A549 (cell line): ENCODE measurements around the gene ZBTB20. TPM values are rescaled to one million over a fixed set of nuclear protein-coding genes. Genes with fewer than 3 reads are reported as not detected.
A peak's percentile ranks its signal among the peaks of the same experiment; 100 is the strongest.

Experiments used
- ATAC-seq, 2 experiments: fragments of 200-7000 bp in 1 of 2; fragments of >200 bp in 1 of 2; cut with Nextera tagmentation in 1 of 2; cut with Tn5 transposase in 1 of 2; 3 replicates each; pipeline versions ENCODE4 v1.8.0 to v1.9.1; 2018 to 2020; ENCODE audit warnings: mild to moderate bottlenecking in 1 of 2, moderate library complexity in 1 of 2
- CTCF ChIA-PET: fragments of 300-600 bp; sonication (Branson Sonifier 250); formaldehyde crosslinking; extraction: SDS; loops from one replicate; lab custom pipeline; 2021; ENCODE audit warnings: antibody characterized with exemption, inconsistent platforms; lab: Yijun Ruan, JAX
- POLR2A ChIA-PET: fragments of 350-600 bp; formaldehyde crosslinking; extraction: SDS; loops from one replicate; lab custom pipeline; 2021; ENCODE audit warnings: antibody characterized with exemption, inconsistent platforms; lab: Yijun Ruan, JAX
- DNase-seq, 2 experiments: peaks; one replicate each; pipeline versions ENCODE4 v3.0.0 to v3.0.0-alpha.2; 2011 to 2016; ENCODE audit warnings: low read depth in 1 of 2, low spot score in 1 of 2
- FAIRE-seq: peaks from 2 replicates; lab custom pipeline; 2011; peaks lifted over from hg19 to GRCh38; lab: Jason Lieb, UNC
- H3K27ac ChIP-seq, 2 experiments: fragments of >200 bp; sonication (Bioruptor Twin); formaldehyde crosslinking; 3 replicates each; pipeline ENCODE4 v1.5.1; 2016 to 2017
- H3K4me1 ChIP-seq: fragments of >200 bp; sonication (Bioruptor Twin); formaldehyde crosslinking; 3 replicates; pipeline ENCODE4 v1.6.1; 2016
- H3K4me2 ChIP-seq: fragments of >200 bp; sonication (Bioruptor Twin); formaldehyde crosslinking; 3 replicates; pipeline ENCODE4 v1.6.1; 2016
- H3K4me3 ChIP-seq: fragments of >200 bp; sonication (Bioruptor Twin); formaldehyde crosslinking; 3 replicates; pipeline ENCODE4 v1.5.1; 2016
- H3K9me3 ChIP-seq: fragments of >200 bp; sonication (Bioruptor Twin); formaldehyde crosslinking; 3 replicates; pipeline ENCODE4 v1.6.1; 2016
- ATOH8 ChIP-seq: fragments of 250-450 bp; sonication (Bioruptor Pico); IDR thresholded peaks from 2 replicates; pipeline ENCODE4 v1.5.0; 2020; ENCODE audit warnings: low read depth, mild to moderate bottlenecking, moderate library complexity
- CBX2 ChIP-seq: fragments of 200-600 bp; sonication (generic); IDR thresholded peaks from 2 replicates; pipeline ENCODE4 v1.6.1; 2016; ENCODE audit warnings: low read depth, mild to moderate bottlenecking, borderline replicate concordance
- CEBPB ChIP-seq, 2 experiments: fragments of >200 bp in 1 of 2; sonication (Bioruptor Twin) in 1 of 2; formaldehyde crosslinking in 1 of 2; IDR thresholded peaks; 2 replicates each; pipeline ENCODE4 v1.6.1; 2012 to 2016
- CHD4 ChIP-seq: fragments of 200-600 bp; sonication (generic); IDR thresholded peaks from 2 replicates; pipeline ENCODE4 v1.6.1; 2016; ENCODE audit warnings: antibody characterized with exemption, mild to moderate bottlenecking, borderline replicate concordance
- CTCF ChIP-seq: fragments of >200 bp; sonication (Bioruptor Twin); formaldehyde crosslinking; IDR thresholded peaks from 3 replicates; pipeline ENCODE4 v1.5.1; 2016
- EP300 ChIP-seq, 2 experiments: fragments of >200 bp; sonication (Bioruptor Twin); formaldehyde crosslinking; IDR thresholded peaks; 2 replicates in 1 of 2; 3 replicates in 1 of 2; pipeline ENCODE4 v1.6.1; 2016 to 2017
- FOSB ChIP-seq: fragments of 250-450 bp; sonication (Bioruptor Pico); IDR thresholded peaks from 2 replicates; pipeline ENCODE4 v1.5.0; 2020; ENCODE audit warnings: mild to moderate bottlenecking, moderate library complexity
- HMGXB4 ChIP-seq: fragments of 250-450 bp; sonication (Bioruptor Pico); IDR thresholded peaks from 2 replicates; pipeline ENCODE4 v1.5.0; 2021; ENCODE audit warnings: mild to moderate bottlenecking, moderate library complexity, borderline replicate concordance
- HOXB13 ChIP-seq: fragments of 250-450 bp; sonication (Bioruptor Pico); IDR thresholded peaks from 2 replicates; pipeline ENCODE4 v1.5.0; 2020; ENCODE audit warnings: low read depth, mild to moderate bottlenecking, moderate library complexity
- HOXB5 ChIP-seq: fragments of 250-450 bp; sonication (Bioruptor Pico); IDR thresholded peaks from 2 replicates; pipeline ENCODE4 v1.5.0; 2020; ENCODE audit warnings: mild to moderate bottlenecking, moderate library complexity
- JUN ChIP-seq, 2 experiments: fragments of >200 bp; sonication (Bioruptor Twin); formaldehyde crosslinking; IDR thresholded peaks; 2 replicates in 1 of 2; 3 replicates in 1 of 2; pipeline ENCODE4 v1.6.1; 2016 to 2017
- JUNB ChIP-seq: fragments of >200 bp; sonication (Bioruptor Twin); formaldehyde crosslinking; IDR thresholded peaks from 2 replicates; pipeline ENCODE4 v1.6.1; 2016
- MAFK ChIP-seq: fragments of 450-650 bp; IDR thresholded peaks from 2 replicates; pipeline ENCODE4 v1.6.1; 2014; ENCODE audit not compliant: partially characterized antibody
- MAX ChIP-seq: IDR thresholded peaks from 2 replicates; pipeline ENCODE4 v1.6.1; 2012
- MAZ ChIP-seq: fragments of 150-350 bp; IDR thresholded peaks from 2 replicates; pipeline ENCODE4 v1.6.1; 2014; ENCODE audit warnings: antibody characterized with exemption, low read depth, low read length, borderline replicate concordance
- MYC ChIP-seq: IDR thresholded peaks from 2 replicates; pipeline ENCODE4 v1.6.1; 2012; ENCODE audit warnings: mild to moderate bottlenecking, inconsistent platforms, low read length, improper control_type of control experiment, borderline replicate concordance
- NFE2L2 ChIP-seq: fragments of 150-350 bp; conservative IDR thresholded peaks from 2 replicates; pipeline ENCODE4 v1.6.1; 2014; ENCODE audit warnings: low read length
- NPAS2 ChIP-seq: fragments of 250-450 bp; sonication (Bioruptor Pico); IDR thresholded peaks from 2 replicates; pipeline ENCODE4 v1.8.0; 2022; ENCODE audit warnings: mild to moderate bottlenecking, moderate library complexity, borderline replicate concordance
- PBX3 ChIP-seq: IDR thresholded peaks from 2 replicates; pipeline ENCODE4 v1.6.1; 2012
- POLR2A ChIP-seq: IDR thresholded peaks from 2 replicates; pipeline ENCODE4 v1.6.1; 2012; ENCODE audit warnings: mild to moderate bottlenecking, low read length
- RCOR1 ChIP-seq: fragments of 150-350 bp; IDR thresholded peaks from 2 replicates; pipeline ENCODE4 v1.6.1; 2014; ENCODE audit warnings: antibody characterized with exemption, low read length, low read depth
- SREBF2 ChIP-seq: fragments of 450-650 bp; IDR thresholded peaks from 2 replicates; pipeline ENCODE4 v1.6.1; 2014; ENCODE audit warnings: mild to moderate bottlenecking, moderate library complexity
- TP53 ChIP-seq: fragments of 250-450 bp; sonication (Bioruptor Pico); IDR thresholded peaks from 2 replicates; pipeline ENCODE4 v1.5.0; 2021; ENCODE audit warnings: mild to moderate bottlenecking, moderate library complexity
- ZC3H11A ChIP-seq: fragments of 450-650 bp; IDR thresholded peaks from 2 replicates; pipeline ENCODE4 v1.6.1; 2014; ENCODE audit warnings: antibody characterized with exemption, mild to moderate bottlenecking
- ZFP36 ChIP-seq: fragments of 450-650 bp; IDR thresholded peaks from 2 replicates; pipeline ENCODE4 v1.6.1; 2014; ENCODE audit warnings: borderline replicate concordance; ENCODE audit not compliant: partially characterized antibody
- ZNF302 ChIP-seq: fragments of 250-450 bp; sonication (Bioruptor Pico); IDR thresholded peaks from 2 replicates; pipeline ENCODE4 v1.9.0; 2021; ENCODE audit warnings: inconsistent platforms, mild to moderate bottlenecking, moderate library complexity
- ZSCAN20 ChIP-seq: fragments of 250-450 bp; sonication (Bioruptor Pico); IDR thresholded peaks from 2 replicates; pipeline ENCODE4 v1.8.0; 2022; ENCODE audit warnings: mild to moderate bottlenecking, moderate library complexity
- WGBS: methylation state at CpG from one replicate; pipeline ENCODE4 v1.1.6; 2017; ENCODE audit errors: missing lambda C conversion rate; 5-methylcytosine and 5-hydroxymethylcytosine counted together
- polyA plus RNA-seq, 4 experiments: library from polyadenylated mRNA; depleted of rRNA in 3 of 4; stranded (reverse); fragments of >200 nt; fragmentation: RNase III in 1 of 4; extraction: RNeasy Plus Mini Kit Qiagen cat#74134 plus additional on column Dnase treatment in 1 of 4; gene quantifications; 2 replicates in 3 of 4; 3 replicates in 1 of 4; pipeline ENCODE4 v1.2.3, GENCODE V29; 2011 to 2017

Gene ZBTB20
- polyA plus RNA-seq, 2 of the 4 experiments (the other 2 are of a cell fraction), result 0.85 to 5.0 TPM

GRCh38 chr3:114939920-114940319 is 207.2 kb downstream of the ZBTB20 start:
- ATAC-seq, result no peak

GRCh38 chr3:114933407-114933806 is 213.7 kb downstream of the ZBTB20 start:
- Histone ChIP-seq H3K27ac (no peak overlapping the region), H3K9me3 (no peaks in the 10 kb centered on the region), H3K4me3 (no peak overlapping the region), H3K4me2 (no peak overlapping the region), H3K4me1 (no peaks in the 10 kb centered on the region)
- ChIA-PET POLR2A (no interaction called here), CTCF (no interaction called here)
- WGBS, result 95% methylated on average over 1 of the region's 1 CpG
- no peak for TF ChIP-seq FOSB (CRISPR knock-in tag)
- no peak for TF ChIP-seq MAX
- TF ChIP-seq JUNB, result no peak
- no peak for TF ChIP-seq NFE2L2
- TF ChIP-seq ATOH8, result no peak
- TF ChIP-seq ZFP36, result no peak
- no peak for TF ChIP-seq TP53 (CRISPR knock-in tag)
- TF ChIP-seq POLR2A, result no peak
- no peak for TF ChIP-seq CBX2
- TF ChIP-seq JUN (IDR thresholded peaks at IDR 0.05), result no peak
- no peak for TF ChIP-seq MYC
- TF ChIP-seq EP300 (IDR thresholded peaks at IDR 0.05), result no peak
- TF ChIP-seq NPAS2 (CRISPR knock-in tag), result no peak
- no peak for TF ChIP-seq RCOR1
- TF ChIP-seq SREBF2, result no peak
- no peak for TF ChIP-seq HOXB5 (CRISPR knock-in tag)
- TF ChIP-seq HMGXB4, result no peak
- TF ChIP-seq PBX3, result no peak
- no peak for ATAC-seq
- DNase-seq, result no peak
- no peak for FAIRE-seq

More at GRCh38 chr3:114939920-114940319, 207.2 kb downstream of the ZBTB20 start:
- H3K9me3 ChIP-seq, result no peaks in the 10 kb centered on the region
- FAIRE-seq, result peak; percentile 32
- H3K27ac ChIP-seq, result no peak overlapping the region
- no peak overlapping the region for H3K4me3 ChIP-seq
- CTCF ChIA-PET, result no interaction called here
- POLR2A ChIA-PET, result no interaction called here
- H3K4me2 ChIP-seq, result no peak overlapping the region
- TF ChIP-seq ZC3H11A (no peak), HOXB13 (CRISPR knock-in tag) (no peak), POLR2A (no peak), CEBPB (IDR thresholded peaks at IDR 0.05) (no peak)
- peaks cover 24% of the 10 kb centered on the region; the same call in 2 of the 3 replicates for H3K4me1 ChIP-seq
- DNase-seq, result no peak

GRCh38 chr3:114929971-114930732 is 216.9 kb downstream of the ZBTB20 start:
- no peak overlapping the region for H3K27ac ChIP-seq
- 87% methylated on average over 20 of the region's 21 CpGs for WGBS
- H3K4me1 ChIP-seq, result no peaks in the 10 kb centered on the region
- no peak overlapping the region for H3K4me2 ChIP-seq
- H3K9me3 ChIP-seq, result no peaks in the 10 kb centered on the region
- FAIRE-seq (peak; percentile 7), DNase-seq (no peak), ATAC-seq (no peak)
- no peak overlapping the region for H3K4me3 ChIP-seq
- CTCF ChIA-PET, result no interaction called here
- POLR2A ChIA-PET, result no interaction called here
- no peak for TF ChIP-seq ZNF302 (CRISPR knock-in tag)
- no peak for TF ChIP-seq HMGXB4
- no peak for TF ChIP-seq HOXB5 (CRISPR knock-in tag)
- TF ChIP-seq CTCF, result no peak
- TF ChIP-seq MAFK, result no peak
- TF ChIP-seq CBX2, result no peak
- TF ChIP-seq HOXB13 (CRISPR knock-in tag), result no peak
- TF ChIP-seq CEBPB (IDR thresholded peaks at IDR 0.05), result no peak
- TF ChIP-seq POLR2A, result no peak
- TF ChIP-seq CHD4, result no peak
- TF ChIP-seq FOSB (CRISPR knock-in tag), result no peak
- no peak for TF ChIP-seq ZSCAN20 (CRISPR knock-in tag)
- TF ChIP-seq MAZ, result no peak
- TF ChIP-seq NFE2L2, result no peak
